B cell (primary cell): ENCODE measurements around the gene MYL12A.

Source experiments
- CTCF ChIP-seq: fragments of 200-600 bp; IDR thresholded peaks from one replicate; pipeline ENCODE4 v1.8.0; 2022; ENCODE audit warnings: antibody characterized with exemption, mild to moderate bottlenecking
- EZH2 ChIP-seq: IDR thresholded peaks from 2 replicates; pipeline ENCODE4 v1.6.1; 2012; ENCODE audit warnings: borderline replicate concordance, low read depth, mild to moderate bottlenecking, moderate library complexity, low read length; ENCODE audit not compliant: insufficient read depth, poor library complexity, severe bottlenecking

DNA sequence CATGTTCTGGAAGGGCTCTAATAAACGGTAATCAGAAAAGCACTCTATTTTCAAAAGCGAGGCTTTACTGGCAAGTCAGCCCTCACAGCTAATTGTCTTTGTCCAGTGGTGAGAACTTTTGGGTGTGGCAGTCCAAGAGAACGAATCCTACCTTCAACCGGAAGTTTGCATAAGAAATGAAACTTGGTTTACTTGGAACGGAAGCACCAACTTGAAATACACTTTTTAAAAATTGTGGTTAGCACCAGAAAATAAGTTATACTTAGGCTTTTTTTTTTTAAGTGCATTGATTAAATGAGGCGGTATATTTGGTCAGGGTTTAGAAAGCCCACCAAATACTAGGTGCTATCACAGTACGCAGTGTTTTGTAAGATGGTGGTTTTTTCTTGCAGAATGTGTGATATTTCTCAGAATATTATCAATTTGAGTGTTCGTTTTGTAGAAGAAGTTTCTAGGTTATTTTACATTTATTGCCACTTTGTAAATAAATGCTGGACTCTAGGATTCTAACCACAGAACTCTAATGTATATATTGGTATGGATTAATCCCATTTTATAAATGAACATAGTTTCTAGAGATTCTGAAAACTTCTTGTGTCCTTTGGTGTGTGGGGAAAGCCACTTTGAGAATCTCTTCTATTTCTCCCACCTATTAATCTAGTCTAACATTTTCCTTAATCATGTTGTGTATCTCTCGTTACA lies 1.2 kb downstream of the MYL12A start:
- TF ChIP-seq CTCF (no peak), EZH2 (no peak)
